ENCODE results near the gene ISLR2.
A peak's percentile ranks its signal among the peaks of the same experiment; 100 is the strongest.
"Not testable (repeated sequence)": the region's sequence is repeated elsewhere in the genome, so short reads cannot be mapped to it uniquely, and the experiment has no call there.

Gene ISLR2, protein sequence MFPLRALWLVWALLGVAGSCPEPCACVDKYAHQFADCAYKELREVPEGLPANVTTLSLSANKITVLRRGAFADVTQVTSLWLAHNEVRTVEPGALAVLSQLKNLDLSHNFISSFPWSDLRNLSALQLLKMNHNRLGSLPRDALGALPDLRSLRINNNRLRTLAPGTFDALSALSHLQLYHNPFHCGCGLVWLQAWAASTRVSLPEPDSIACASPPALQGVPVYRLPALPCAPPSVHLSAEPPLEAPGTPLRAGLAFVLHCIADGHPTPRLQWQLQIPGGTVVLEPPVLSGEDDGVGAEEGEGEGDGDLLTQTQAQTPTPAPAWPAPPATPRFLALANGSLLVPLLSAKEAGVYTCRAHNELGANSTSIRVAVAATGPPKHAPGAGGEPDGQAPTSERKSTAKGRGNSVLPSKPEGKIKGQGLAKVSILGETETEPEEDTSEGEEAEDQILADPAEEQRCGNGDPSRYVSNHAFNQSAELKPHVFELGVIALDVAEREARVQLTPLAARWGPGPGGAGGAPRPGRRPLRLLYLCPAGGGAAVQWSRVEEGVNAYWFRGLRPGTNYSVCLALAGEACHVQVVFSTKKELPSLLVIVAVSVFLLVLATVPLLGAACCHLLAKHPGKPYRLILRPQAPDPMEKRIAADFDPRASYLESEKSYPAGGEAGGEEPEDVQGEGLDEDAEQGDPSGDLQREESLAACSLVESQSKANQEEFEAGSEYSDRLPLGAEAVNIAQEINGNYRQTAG

DNA sequence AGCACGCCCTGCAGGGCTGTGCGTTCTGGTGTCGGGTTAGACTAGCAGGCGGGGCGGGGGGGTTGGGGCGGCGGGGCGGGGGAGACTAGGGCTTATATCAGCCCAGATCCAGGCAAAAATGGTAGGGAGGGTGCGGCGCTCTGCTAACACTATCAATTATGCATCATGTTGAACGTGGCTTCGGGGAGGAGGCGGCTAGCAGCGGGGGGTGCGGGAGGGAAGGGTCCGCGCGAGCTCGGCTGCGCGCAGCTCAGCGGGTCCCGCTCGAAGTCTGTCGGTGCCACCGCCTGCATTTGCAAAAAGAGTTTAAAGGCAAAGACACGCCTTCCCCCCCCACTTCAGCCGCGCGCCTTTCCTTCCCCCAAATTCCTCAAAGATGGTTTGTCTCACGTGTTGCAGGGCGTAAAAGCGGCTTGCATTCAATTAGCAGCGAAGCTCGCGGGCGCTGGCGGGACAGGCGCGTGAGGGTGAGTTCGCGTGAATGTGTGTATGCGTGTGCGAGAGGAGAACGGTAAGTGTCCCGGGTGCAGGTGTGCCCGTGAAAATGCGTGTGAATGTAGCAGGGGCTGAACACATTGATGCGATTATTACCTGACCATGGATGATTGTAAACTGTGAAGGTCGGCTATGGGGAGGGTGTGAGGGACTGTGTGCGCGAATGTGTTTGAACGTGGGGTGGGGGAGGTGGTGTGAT is at the start of gene ISLR2:
Gene ISLR2, plus strand, starts transcription at position 432 of the 694 bp plus-strand sequence. CDS start 2,169 bp downstream, outside the sequence.
- peak in 3 of 56 donors; percentile 20 to 41 (median 25) for DNase-seq

DNA sequence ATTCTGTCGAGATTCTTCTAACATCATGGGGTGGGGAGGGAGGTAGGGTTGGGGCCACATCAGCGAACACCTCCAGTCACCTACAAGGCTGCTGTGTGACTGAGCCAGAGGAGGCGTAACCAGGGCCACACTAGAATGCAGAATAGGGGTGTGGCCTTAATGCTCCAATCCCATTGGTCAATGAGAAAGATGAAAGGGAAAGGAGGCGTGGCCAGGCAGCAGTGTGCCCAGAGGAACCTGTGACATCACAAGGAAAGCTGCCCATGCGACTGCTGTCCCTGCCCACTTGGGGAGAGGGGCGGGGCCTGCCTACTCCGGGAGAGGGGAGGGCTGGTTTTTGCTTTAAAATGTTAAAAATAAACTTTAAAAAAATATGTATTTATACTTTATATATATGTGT is 47.9 kb upstream of the ISLR2 start, which contains the start of gene GOLGA6A:
Gene GOLGA6A, minus strand, starts transcription at position 101 of the 400 bp plus-strand sequence. Its CDS starts 41 bp downstream, at position 60.
- not testable (repeated sequence) for DNase-seq

DNA sequence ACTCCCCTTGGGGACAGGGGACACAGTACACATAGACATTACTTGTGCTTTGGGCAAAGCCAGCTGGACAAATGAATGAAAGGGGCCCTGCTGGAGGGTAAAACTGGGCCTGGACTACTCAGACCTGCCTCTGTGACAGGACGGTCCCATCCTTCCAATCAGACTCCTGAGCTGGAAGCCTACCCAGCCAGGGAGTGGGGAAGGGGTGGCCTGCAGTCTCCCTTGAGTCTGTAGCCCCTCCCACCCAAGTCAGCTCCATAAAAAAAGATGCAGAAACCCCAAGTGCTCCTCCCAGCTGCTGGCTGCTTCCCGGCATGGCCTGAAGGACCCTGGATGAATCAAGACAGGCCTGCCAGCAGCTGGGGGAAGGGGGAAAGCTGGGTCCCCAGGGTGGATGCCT is 35.8 kb upstream of the ISLR2 start:
- not testable (repeated sequence) for DNase-seq

DNA sequence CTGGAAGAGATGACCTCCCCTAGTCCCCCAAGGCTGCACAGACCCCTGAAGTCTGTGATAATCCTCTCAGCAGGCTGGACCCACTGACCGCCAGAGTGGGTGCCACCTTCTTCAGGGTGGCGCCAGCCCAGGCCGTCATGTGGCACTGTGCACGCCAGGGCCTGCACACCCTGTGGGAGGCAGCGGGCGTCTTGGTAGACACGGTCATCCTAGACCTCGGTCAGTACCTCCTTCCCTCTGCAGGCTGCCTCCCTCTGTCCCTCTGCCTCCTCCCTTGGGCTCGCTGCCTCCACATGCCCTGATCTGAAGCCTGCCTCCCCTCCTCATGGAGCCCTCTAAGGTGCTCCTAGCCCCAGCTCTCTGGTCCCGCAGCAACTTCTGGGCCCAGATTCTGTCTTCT is 34.8 kb upstream of the ISLR2 start:
- not testable (repeated sequence) for DNase-seq

DNA sequence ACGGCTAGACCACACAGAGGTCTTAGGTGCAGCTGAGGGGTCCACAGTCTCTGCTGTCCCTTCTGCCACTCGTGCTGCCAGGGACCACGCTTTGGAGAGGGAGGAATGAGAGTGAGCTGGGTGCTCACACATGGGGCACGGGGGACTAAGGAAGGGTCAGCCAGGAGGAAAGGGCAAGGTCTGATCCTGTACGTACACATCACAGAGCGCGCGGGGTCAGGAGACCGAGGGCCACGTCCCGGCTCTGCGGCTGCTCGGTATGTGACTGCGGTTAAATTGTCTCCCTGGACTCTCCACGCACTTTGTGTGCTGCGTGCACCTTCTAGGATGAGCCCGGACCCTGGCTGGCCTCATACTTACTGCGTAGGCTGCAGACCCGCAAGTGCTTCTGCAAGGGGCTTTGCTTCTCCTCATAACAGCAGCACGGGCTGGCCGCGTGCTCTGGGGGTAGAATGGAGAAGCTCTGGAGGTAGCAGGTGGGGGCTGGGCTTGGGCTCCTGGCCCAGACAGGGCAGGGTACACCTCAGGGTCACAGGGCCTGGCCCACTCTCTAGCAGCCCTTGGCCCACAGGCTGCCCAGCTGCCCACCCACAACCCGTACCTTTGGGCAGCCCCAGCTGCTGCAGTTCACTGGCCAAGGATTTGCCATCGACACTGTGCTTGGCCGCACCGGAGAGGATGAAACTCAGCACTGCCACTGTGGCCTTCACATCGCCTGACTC is 33.5 kb upstream of the ISLR2 start:
- DNase-seq = not testable (repeated sequence)

DNA sequence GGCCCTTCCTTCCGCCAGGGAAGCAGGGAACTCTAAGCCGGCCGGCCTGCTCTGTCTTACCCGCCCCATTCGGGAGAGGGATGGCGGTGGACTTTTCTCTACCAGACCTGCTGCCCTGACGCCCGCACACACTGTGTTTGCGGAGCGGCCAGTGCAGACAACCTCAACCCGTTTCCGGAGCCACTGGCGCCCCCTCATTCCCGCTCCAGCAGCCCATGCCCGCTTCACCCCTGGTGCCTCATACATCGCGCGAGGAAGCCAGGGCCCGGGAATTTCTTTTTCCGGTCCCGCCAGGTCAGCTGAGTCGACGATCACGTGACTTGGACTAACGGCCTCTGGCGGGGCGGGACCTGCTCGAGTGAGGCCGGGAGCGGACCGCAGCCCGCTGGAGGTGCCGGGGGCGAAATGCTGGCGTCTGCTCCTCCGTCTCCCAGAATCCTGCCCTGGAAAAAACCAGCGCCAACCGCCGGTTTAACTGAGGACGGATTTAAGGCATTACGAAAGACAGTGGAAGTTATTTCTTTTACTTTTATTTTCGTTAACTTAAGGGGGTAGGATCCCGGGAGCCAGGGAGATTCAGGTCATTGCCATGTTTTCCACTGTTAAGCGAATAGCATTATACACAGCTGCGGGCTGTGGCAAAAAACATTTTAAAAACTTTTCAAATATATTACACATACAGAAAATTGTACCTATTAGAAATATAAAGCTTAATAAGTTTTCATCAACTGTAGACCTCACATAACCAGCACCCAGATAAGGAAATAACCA is 30.2 kb upstream of the ISLR2 start:
- DNase-seq = not testable (repeated sequence)

DNA sequence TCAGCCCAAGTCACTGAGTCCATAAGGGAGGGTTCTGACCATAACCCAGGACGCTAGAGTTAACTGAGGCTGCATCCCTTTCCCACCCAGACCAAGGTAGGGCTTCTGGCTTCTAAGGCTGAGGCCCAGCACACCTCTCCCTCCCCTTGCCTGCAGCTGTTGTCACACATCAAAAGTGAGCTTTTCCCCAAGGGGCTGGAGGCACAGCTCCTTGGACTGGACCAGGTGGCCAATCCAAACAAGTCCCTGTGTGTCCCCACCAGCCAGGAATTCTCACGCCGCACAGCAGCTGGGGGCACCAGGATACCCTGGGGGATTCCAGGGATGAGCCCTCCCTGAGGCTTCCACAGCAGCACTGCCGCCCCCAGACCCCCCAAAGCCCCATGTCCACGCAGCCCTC is 22.3 kb upstream of the ISLR2 start:
- no peak for DNase-seq

DNA sequence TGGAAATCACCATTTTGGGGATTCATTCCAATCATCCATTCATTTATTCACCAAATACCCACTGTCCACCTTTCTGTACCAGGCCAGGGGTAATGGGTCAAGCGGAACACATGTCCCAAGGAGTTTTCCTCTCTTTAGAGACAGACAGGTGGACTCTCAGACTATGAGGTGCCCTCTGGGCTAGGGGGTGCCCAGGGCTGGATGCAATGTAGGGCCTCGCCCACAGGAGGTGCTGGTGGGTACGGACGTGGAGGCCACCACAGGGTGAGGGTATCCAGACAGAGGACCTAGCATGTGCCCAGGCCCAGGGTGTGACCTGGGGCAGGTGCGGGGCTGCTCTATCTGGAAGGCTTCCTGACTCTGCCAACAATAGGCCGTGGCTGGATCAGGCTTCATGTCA is 21.8 kb upstream of the ISLR2 start:
- DNase-seq = not testable (repeated sequence)

DNA sequence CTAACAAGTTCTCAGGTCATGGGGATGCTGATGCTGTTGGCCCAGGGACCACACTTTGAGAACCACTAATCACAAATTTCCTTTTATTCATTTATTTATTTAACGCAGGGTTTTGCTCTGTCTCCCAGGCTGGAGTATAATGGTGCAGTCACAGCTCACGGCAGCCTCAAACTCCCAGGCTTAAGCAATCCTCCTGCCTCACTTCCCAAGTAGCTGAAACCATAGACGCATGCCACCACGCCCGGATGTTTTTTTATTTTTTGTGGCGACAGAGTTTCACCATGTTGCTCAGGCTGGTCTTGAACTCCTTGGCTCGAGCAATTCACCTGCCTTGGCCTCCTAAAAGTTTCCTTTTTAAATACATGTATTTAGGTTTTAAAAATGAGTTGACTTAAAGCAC is 20.7 kb upstream of the ISLR2 start:
- no peak for DNase-seq

DNA sequence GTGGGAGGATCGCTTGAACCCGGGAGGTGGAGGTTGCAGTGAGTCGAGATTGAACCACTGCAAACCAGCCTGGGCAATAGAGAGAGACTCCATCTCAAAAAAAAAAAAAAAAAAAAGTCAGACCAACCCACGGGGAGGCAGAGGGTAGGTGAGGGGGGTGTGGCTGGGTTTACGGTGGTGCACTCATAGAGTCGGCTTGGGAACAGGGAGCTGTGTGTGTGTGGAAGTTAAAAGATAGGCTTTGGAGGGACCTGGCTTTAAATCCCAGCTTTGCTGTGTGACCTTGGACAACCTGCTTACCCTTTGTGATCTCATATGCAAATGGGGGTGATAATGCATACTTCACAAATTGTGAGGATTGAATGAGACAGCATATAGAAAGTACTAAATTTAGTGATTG is 10.0 kb upstream of the ISLR2 start:
- no peak for DNase-seq

DNA sequence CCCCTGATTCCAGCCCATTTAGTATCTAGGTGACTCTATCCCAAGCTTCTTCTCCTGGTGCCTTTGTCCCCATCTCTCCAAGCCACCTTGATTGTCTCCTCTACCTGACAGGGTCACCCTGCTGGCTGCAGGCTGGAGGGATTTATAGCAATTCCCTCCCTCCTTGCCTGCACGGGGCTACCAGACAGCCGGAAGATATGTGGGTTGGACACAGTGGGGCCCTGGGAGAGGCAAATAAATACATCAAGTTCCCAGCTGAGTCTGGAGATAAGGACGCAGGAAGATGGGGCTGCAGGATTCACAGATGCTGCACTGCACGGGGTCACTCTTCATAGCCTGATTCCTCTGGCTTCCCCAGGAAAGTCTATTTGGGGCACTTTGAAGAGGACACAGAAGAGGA is 9.3 kb upstream of the ISLR2 start:
- no peak for DNase-seq

DNA sequence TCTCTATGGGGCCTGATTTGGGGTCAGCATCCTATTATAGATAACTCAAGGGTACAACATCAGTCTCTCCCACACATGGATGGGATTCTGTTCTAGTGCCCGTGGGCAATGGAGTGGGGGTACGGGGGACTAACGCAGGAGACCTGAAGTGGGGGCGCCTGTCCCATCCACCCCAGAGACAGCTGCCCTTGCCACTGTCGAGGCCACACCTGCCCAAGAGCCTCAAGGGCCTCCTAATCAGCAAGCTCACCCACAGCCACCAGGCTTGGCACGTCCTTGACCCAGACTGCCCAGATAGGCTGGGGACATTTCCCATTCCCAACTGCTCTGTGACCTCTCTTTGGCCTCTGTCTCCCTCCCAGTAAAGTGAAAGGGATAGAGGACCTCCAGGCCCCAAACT is 8.5 kb upstream of the ISLR2 start:
- DNase-seq = no peak

DNA sequence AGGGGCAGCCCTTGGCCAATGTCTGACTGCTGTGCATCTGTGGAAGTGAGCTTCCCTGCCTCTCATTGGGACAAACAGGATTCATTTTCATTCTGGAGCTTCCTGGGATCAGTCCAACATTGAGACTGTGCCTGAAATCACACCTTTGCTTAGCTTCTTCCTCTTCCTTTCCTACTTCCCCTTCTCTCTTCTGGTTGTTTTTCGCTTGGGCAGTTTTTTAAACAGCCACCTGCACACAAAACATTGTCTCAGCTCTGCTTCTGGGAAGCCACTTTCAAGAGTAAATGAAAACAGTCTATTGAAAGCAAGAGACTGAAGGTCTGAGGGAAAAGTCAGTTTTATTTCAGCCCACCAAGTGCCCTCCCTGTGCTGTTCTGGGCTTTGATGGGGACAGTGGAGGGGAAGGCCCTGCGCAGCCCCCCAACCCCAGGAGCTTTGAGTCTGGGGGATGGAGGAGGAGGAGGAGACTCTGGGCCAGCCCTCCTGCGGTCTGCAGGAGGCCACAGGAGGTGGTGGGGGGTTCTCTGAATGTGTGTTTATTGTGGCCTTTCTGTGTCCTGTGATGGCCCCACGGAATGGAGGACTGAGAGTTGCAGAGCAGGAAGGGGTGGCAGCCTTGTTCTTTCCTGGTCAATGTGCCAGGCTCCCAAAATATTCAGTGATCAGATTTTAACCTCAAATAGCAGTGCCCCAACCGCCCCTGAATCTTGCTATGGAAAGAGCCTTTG is 7.8 kb upstream of the ISLR2 start:
- no peak for DNase-seq

DNA sequence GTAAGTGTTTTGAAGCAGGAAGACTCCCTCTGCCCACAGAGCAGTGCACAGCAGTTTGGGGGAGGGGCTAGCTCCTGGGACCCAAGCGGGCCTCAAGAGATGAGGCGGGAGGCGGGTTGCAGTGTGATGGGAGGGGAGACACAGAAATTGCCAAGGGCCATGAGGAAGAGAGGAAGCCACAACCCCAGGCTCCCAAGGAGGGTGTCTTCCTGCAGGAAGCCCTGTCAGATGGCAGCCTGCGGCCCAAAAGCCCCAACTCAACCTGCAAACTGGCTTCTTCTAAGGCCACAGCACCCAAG is 7.3 kb upstream of the ISLR2 start:
- no peak for DNase-seq

DNA sequence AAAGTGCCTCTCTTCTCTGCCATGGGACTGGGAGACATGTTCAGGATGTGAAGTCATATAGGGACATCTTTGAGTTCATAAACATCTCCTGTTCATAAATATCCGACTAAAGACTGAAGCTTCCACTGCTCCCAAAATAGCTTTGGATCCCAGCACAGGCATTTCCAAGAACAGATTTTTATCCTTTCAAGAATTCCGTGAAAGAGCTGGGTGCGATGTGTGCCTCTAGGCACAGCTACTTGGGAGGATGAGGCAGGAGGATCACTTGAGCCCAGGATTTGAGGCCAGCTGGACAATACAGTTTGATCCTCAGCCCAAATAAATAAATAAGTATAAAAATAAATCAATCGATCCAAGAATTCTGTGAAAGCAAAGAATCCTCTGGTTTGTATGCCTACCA is 6.7 kb upstream of the ISLR2 start:
- no peak for DNase-seq

DNA sequence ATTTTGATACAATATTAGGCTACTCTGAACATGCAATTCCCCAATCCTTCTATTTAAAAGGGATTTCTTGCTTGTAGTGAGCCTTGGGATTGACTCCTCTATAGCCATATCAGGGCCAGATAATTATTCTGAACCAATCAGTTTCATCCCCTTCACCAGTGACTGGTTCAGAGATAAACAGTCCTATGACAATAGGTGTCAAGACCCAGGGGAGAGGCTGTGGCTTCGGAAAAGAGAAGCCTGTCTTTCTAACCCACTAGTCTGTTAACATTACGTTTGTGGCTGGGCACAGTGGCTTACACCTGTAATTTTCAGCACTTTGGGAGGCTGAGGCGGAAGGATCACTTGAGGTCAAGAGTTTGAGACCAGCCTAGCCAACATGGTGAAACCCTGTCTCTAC is 6.2 kb upstream of the ISLR2 start:
- no peak for DNase-seq

DNA sequence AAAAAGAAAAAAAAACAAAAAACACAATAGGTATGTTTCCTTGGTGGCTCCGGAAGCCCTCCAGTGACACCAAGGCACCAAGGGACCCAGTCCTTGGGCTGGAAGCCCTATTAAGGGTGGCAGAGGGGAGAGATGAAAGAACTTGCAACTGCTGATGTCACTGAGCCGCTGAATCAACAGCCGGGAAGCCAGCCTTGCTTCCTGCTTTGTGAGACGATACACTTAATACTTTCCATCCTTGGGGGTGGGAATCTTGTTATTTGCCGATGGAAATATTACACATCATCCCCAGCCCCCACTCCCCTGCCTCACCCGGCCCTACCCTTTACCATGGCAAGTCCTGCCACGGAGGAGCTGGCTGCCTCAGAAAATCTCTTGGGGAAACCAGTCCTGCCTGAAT is 5.6 kb upstream of the ISLR2 start:
- DNase-seq = no peak

DNA sequence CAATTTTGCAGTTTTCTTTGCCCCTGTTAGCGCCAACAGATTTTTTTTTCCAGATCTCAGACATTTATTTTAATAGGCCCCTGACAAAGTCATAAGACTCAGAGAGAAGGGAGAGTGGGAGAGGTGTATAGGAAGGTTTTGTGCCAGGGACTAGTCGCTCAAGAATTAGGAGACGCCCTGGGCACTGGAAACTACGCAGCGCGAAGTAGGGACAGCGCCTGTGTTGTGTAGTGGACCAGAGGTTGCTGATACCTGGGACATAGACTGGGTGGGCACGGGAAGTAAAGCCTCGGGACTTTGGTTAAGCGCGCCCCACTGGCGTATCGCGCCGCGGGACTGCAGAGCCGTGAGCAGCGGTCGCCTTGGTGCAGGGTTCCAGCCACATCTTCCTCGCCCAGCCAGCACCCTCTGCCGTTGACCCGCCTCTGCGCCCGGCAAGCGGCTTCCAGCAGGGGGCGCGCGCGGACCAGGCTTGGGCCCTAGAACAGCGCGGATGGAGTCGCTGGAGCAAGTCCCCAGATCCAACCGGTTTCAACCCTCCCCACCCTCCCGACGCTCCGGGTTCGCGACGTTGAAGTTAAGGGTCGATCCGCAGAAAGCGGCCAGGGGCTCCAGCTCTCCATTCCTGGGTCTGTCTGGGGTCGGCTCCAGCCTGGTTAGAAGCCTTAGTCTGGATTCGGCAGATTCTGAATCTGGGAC is 3.0 kb upstream of the ISLR2 start:
- DNase-seq = peak in 55 of 56 donors; percentile 30 to 93 (median 69)

All from amygdala (tissue), 56 donors.